Activated naive CD4-positive, alpha-beta T cell (primary cell): ENCODE measurements around the gene BEST1.
A peak's percentile ranks its signal among the peaks of the same experiment; 100 is the strongest.
"Not testable (repeated sequence)": the region's sequence is repeated elsewhere in the genome, so short reads cannot be mapped to it uniquely, and the experiment has no call there.

Source experiments
- DNase-seq, 4 experiments: peaks; one replicate each; lab custom pipeline; 2025; lab: John Stamatoyannopoulos, UW

Gene BEST1

DNA sequence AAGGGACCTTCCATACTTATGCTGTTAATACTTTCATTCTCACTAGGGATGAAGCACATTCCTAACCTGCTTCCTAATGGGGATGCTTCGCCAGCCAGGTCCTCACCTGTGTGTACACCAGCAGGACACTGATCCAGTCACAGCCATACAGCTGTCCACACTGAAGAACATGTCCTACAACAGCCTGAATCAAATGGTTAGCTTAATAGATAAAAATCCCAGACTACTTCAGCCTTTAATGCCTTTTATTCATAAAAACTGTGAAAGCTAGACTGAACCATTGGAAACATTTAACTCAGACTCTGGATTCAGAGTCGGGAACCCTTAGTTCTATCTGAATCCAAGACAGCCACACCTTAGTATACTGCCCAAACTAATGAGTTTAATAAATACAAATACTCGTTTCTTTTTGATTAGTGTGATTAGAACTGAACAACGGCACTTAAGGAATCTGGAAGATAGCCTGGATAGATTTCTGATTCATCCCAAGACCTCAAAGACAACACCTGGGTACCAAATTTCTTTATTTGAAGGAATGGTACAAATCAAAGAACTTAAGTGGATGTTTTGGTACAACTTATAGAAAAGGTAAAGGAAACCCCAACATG is 14.0 kb downstream of the BEST1 start:
- no peak for DNase-seq

DNA sequence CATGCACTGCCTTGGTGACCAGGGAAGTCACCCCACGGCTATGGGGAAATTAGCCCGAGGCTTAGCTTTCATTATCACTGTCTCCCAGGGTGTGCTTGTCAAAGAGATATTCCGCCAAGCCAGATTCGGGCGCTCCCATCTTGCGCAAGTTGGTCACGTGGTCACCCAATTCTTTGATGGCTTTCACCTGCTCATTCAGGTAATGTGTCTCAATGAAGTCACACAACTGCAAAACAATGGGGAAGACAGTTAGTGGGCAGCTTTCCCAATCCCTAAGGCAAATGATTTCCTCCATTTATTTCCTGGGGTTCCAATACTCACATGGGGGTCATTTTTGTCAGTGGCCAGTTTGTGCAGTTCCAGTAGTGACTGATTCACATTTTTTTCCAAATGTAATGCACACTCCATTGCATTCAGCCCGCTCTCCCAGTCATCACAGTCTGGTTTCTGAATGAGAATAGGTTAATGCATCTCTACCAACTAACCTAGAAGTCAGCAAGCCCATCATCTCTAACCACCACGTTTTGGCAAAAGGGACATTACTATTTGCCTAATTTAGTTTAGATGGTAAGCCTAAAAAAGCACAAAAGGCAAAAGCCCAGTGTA is 14.6 kb downstream of the BEST1 start:
- not testable (repeated sequence) for DNase-seq

DNA sequence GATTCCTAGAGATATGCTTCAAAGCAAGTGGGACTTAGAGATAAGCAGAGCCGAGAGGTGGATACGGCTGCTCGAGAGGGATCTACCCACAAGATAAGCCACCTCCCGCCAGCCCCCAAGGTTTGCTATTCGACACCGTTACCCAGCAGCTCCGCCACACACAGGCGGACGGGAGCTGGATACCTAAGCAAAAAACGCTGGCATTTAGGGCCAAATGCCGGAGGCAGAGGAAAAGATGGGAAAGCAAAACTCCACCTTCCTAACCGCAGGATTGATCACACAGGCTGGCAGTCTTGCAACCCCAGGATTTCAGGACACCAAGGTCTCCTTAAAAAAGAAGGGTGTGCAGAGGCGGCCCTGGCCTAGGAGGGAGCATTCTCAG is 16.6 kb downstream of the BEST1 start:
- DNase-seq: peak in 1 of 4 experiments; percentile 29

DNA sequence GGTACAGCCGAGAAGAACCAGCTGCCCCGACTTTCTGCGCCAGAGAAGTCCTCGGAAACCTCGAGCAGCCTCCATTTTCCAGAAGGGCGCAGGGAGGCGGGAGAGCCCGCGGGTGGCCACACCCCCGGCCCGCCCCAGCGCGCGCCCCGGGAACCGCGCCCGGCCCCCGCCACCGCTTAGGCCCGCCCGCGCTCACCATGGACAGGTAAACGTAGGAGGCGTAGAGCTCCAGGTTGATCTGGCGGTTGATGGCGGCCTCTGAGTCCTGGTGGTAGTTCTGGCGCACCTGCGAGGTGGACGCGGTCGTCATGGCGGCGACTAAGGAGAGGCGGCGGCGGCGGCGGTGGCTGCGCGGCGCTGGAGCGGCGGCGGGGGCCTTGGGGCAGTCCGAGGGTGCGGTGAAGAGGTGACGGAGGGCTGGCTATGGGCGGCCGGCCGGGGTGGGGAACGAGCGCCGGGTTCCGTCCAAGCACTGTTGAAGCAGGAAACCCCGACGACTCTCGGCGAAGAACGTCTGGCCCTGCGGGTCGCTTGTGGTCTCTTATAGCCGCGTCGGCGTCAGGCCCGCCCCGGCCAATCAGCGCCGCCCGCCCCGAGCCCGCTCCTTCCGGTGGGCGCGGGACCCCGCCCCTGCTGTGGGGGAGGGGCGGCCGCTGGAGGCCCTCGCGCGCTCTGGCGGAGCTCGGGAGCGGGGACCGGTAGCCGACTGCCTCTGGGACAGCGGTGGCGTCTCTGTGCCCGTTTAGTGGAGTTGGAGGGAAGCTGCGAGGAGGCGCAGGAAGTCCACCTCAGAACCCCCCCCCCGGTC is 17.2 kb downstream of the BEST1 start, which contains the start of gene FTH1:
Gene FTH1, minus strand, starts transcription at position 519 of the 808 bp plus-strand sequence. Its CDS starts 209 bp downstream, at position 310.
- DNase-seq: peak; percentile 65 to 90 (median 75)

DNA sequence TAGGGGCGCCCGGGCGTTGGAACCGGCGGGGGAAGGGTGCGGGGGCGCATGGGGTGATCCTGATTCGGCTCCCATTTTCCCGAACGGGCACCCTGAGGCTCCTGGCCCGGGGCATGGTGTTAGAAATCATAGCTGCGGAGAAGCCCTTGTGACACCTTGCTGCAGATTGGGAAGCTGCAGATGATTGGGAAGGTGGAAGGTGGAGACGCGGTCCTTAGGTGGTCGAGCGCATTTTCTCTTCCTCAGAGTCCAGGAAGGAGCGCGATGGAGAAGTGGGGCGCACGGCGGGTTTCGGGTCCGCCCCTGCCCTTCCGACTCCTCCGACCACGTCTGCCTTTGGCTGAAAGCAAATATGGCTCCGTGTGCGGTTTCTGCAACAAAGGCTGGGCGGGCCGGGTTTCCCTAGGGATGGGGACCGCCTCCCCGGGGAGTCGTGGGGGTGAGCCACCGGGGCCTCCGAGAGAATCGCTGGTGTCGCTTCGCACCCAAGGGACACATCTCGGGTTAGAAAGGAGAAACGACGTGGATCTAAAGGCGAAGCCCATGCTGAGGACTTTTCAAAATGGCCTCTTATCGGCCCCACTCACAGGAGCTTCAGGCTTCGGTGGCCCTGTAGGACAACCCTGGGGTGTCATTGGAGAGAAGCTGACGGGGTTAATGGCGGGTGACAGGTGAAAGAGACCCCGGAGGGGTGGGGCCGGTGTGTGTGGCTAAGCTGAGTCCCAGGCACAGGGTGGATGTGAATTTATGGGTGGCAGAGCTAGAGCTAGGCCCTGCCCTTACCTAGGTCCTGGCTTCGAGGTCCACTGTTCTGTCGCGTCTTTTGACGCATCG is 18.0 kb downstream of the BEST1 start:
- DNase-seq: no peak

DNA sequence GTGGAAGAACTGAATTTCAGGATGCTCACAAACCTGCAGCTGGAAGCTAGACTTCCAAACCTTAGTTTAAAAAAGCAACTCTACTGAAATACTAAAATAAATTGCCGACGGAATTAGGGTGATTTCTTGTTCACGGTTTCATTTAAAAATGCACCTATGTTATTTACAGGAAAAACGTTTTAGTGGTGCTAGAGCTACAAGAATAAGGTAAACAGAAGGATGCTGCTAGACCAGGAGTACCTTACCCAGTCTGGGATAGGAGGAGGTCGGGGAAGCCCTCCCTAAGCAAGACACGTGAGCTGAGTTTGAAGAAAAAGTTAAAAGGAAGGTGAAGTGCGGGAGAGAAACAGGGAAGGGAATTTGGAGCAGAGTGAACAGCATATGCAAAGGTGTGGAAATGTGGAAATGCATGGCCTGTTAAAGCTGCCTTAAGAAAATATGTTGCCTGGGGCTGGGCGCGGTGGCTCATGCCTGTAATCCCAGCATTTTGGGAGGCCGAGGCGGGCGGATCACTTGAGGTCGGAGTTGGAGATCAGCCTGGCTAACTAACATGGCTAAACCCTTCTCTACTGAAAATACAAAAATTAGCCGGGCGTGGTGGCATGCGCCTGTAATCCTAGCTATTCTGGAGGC is 18.7 kb downstream of the BEST1 start:
- no peak for DNase-seq

DNA sequence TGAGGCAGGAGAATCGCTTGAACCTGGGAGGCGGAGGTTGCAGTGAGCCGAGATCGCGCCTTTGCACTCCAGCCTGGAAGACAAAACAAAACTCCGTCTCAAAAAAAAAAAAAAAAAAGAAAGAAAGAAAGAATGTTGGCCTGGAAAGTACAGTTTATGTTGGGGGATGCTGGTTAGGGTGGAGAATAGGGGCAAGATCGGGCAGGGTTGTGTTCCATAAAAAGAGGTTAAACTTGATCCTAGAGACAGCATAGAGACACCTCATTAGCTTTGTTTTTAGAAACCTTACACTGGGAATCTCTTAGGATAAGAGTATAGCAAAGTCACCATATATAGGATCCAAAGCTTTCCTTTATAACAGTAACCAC is 19.2 kb downstream of the BEST1 start:
- DNase-seq: no peak

DNA sequence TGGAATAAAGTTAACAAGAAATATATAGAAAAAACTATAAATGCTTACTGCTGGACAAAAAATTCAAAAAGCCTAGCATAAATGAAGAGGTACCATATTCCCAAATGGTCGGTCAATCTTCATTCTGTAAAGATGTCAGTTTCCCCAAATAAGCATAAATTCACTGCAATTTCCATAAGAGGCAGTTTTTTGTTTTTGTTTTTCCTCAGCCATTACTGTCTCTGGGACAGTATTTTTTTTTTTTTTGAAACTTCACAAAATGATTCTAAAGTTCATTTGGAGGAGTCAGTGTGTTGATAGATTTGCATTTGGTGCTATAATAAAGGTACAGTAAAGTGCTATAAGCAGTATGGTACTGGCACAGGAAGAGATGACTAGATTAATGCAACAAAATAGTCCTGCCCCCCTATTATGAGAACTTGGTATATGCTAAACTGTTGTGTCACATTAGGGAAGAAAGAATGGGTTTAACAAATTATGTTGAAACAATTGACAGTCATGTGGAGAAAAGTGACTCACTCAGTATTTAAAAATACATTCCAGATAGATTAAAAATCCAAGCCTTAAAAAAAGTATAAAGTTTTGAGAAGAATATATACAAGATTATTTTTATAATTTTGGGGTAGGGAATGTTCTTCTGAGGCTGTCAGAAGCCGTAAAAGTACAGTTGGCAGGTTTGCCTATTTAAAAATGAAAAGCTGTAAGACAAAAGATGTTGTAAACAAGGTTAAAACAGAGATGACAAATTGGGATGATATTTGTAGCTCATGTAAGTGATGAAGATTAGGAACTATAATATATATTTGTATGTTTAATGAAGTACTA is 19.9 kb downstream of the BEST1 start:
- no peak for DNase-seq

DNA sequence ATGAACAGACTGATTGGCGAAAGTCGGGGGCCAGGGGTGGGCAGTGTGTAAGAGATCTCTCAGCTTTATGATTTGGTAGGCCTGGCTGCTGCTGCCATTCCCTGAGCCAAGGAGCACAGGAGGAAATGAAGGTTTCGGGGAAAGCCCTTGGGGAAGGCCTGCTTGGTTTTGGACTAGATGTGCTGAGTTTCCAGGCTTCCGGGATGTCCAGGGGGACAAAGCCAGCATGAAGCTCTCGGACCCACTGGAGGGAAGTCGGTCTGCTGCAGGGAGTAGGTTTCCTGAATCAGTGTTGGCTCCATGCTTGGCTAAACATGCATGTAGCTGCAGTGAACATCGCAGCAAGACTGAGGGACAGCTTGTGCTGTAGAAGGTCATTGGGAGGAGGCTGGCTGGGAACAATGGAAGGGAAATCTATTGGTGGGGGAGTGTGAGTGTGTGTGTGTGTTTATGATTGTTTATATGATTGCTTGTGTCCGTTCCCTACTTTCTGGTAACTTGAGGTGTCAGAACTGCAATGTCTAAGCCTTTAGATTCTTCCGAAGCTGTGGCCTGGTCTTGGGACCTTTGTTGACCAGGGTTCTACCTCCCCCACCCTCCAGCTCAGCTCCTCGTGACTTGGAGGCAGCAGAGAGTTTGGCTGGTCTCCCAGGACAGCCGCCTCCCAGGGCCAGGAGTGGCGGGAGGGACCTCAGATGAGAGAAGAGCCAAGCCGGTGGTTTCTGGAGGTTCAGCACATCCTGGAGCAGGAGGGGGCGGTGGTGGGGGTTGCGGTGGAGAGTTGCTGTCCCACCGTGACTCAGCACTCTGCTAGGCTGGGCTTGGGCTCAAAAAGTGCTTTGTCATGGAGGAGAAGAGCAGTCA is 21.3 kb downstream of the BEST1 start:
- no peak for DNase-seq

DNA sequence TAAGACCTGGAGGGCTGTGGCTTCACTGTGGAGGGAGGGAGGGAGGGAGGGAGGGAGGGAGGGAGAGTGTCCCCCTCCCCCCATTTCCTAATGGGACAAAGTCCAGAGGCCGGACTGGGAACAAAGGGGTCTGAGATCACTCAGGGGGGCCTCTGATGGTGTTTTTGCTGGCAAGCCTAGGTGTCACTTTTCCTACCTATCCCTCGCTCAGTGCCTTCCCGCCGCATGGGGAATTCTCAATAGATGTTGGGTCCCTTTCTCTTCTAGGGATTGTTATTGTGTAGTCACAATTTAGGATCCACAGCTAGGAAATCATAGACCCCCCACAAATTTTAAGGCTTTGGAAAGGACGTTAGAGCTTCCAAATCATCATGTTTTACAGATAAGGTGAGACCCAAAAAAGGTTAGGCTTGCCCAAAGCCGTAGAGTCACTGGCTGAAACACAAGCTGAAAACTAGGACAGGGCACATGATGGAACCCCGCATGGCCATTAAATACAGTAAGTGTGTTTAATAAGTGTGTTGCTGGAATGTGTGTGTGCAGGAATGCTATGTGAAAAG is 22.0 kb downstream of the BEST1 start:
- DNase-seq: no peak

DNA sequence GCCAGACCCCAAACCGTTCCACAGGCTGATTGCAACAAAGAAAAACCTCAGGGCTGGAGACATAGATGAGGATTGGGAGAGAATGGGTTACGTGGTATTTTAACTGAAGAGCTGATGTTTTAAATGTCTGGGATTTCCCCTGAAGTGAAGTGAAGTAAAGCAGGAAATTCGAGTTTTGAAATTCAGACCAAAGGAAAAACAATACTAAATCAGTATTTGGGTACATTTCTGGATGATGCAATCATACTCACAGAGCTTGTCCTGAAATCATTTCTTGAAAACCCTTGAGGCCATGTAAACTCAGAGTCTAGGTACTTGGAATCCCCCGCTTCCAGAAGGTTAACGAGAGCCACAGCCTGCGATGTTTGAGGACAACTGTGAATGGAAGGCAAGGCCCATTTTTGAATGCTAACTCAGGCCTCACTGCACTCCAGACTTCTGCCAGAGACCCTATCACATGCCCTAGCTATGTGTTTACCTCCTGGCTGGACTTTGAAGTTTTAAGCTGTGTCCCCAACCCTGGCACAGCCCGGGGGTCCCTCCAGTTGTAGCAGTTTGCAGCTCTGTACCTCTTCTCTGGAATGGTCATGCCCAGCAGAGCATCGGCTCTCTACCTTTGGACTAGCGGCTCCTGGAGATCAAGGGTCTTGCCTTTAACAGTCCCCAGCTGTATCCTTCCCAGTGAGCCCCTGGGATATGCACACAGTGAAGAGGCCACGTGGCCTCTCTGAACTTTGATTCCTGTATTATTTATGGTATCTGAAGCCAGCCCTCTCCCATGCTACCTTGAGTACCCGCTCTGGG is 22.7 kb downstream of the BEST1 start:
- DNase-seq: no peak

DNA sequence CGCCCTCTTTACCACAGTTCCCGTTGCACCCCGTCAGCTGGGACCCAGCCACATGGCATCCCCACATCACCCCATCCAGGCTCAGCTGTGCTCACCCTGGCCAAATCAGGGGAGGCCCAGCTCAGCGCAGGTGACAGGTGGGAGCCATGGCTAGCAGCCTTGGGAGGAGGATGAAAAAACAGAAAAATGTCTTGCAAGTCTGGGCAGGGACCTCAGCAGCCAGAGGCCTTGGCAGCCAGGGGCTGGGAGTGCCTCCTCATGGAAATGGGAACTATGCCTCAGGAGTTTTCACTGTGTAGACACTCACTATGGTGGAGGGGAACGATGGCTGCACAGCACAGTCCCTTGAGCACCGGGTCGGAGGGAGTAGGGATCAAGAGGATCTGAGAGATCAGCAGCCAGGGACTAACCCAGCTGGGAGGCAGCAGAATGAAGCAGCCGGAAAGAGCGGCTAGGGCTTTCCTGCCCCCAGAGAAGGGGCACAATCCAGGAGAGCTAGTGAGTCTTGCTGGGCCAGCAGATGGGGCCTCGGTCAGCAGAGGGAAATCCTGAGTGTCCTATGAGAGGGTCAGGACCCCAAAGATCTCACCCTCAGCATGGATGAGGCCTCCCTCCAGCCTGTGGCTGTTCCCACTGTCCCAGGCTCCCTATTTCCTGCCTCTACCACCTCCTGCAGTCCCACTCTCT is 23.5 kb downstream of the BEST1 start:
- no peak for DNase-seq

DNA sequence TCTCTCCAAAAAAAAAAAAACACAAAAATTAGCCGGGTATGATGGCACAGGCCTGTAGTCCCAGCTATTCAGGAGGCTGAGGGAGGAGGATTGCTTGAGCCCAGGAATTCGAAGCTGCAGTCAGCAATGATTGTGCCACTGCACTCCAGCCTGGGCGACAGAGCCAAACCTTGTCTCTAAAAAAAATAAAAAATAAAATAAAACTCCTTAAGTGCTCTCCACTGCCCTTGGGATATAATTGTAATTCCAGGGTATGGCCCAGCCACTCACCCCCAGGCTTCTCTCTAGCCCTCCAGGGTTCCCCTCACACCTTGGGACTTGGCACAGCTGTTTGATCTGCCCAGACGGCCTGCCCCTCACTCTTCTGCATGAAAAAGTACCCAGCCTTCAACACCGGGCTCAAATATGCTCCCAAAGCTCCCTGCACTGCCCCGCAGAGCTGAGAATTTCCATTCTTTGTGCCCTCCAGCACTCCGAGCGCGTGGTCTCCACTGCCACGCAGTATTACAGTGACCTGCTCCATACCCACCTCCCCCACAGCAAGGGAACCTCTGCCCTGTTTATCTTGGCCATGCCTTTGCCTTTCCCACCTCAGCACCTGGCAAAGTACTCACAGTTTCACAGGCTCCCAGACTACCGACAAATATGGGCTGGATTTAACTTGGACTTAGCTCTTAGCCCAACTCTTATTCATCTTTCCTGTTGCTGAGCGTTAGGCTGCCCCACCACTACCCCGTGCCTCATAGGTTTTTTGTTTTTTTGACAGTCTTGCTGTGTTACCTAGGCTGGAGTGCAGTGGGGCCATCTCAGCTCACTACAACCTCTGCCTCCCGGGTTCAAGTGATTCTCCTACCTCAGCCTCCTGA is 24.8 kb downstream of the BEST1 start:
- DNase-seq: no peak

DNA sequence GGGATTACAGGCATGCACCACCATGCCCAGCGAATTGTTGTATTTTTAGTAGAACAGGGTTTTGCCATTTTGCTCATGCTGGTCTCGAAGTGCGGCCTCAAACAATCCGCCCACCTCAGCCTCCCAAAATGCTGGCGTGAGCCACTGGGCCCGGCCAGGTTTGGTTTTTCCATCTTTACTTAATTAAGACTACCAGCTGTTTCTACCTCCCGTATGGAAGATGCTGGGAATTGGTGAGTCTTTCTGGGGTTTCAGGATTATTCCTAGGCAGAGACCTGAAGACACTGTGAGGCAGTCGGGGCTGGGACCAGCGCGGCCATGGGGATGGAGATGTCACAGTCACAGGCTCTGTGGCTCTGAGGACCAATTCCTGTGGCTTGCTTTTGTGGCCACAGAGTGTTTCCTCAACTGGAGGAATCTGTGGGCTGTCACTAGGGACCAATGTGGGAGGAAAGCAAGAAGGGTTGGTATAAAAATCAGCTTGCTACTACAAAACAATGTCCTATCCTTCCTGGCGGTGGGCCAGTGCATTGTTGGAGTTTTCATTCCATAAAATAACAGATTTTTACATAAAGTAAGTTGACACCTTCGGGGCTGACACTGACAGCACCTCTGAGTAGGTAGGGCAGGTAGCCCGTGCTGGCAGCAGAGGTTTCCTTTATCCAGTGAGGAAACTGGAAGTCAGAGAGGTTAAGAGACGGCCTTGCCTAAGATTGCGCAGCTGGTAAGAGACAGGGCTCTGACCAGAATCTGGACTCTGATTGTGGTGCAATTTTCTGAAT is 25.7 kb downstream of the BEST1 start:
- no peak for DNase-seq

DNA sequence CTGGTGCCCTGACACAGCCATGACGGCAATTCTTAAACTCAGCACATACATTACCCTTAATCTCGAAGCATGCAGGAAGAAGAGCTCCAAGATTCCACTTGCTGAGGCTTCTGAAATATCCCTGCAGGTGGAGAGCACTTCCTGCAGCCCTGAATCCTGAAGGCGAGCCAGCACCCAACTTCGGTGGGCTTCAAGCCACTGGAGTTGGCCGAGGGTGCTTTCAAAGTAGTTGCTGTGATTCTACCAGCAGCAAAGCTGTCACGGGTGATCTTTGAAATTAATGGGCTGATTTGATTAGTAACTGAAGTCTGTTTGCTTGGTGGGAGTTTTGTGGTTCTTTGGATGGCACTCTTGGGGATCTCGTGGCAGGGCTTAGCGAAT is 26.3 kb downstream of the BEST1 start:
- no peak for DNase-seq

DNA sequence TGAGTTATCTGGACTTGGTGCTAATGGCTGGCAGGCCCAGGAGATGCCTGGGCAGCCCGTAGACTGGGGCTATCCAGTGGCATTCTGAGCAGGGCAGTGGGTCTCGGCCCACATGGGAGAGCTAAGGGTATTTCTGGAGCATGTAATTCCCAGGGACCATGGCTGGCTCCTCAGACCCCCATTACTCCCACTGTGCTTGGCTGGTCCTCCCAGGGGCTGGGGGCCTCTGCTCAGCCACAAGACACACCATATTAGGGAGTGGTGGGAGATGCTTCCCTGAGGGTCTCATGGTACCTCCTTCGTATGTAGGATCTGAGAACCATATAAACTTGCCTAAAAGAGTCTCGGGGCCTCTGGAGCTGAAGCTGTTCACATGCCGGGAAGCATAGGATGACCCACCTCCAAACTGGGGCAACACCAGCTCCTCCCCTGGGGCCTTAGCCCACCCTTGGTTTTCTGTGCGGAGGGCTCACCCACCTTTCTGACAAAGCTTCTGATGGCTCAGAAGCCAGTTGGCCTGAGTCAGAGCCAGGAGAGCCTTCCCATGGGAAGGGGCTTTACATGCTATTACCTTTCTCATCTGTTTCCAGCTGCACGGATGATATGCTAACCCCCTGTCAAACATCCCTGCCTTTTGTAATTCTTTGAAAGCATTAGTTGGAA is 26.8 kb downstream of the BEST1 start:
- DNase-seq: no peak
